ENCODE results near the gene SEPTIN10.
"Not testable (repeated sequence)": the region's sequence is repeated elsewhere in the genome, so short reads cannot be mapped to it uniquely, and the experiment has no call there.

Gene SEPTIN10

DNA sequence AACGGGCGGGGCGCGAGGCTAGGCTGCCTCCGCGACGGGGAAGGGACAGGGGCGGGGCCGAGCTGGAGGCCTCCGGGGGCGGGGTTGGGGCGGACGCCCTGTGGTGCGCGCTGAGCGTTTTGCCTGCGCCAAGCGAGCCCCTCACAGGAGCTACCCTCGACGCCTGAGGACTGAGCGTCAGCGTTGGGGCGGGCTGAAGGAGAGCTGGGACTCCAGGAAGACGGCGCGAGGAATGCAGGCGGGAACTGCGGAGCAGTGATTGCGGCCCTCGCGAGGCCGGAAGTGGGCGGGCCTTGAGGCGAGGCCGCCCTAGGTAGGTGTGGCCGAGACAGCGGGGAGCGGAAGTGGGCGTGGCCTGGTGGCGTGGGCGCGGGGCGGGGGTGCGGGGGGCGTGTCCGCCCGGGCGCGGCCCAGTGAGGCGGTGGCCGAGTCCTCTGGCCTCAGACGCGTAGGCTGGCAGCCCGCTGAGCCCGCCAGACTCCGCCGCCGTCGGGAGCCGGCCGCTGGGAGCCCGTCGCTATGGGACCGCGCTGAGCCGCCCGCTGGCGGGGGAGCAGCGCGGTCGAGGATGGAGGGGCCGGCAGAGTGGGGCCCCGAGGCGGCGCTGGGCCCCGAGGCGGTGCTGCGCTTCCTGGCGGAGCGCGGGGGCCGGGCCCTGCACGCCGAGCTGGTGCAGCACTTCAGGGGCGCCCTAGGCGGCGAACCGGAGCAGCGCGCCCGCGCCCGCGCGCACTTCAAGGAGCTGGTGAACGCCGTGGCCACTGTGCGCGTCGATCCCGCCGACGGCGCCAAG is at the start of gene SEPTIN10, which contains the start of gene SOWAHC:
SEPTIN10 (minus strand) TSS at position 45 of the 793 bp plus-strand sequence. CDS start 139 bp downstream, outside the sequence.
SOWAHC (plus strand) TSS at position 443 of the 793 bp plus-strand sequence; CDS start at position 569, 126 bp downstream.
- DNase-seq = peak; percentile 97

DNA sequence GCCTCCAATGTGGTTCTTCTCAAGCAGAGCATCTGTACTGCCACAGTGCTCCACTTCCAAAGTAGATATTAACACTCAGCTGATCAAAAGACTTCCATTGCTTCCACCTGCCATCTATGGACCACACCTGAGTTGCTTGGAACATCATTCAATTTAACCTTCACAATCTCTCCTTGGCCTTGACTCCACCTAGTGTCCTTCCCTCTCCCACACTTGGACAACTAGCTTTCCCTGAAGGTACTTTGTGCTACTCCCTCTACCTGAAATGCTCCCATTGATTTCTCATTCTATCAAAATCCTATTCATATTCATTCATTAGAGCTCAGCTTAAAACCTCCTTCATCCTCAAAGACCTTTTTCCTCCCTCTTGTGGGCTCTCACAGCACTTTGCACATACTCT is 49.1 kb upstream of the SEPTIN10 start:
- DNase-seq = no peak

DNA sequence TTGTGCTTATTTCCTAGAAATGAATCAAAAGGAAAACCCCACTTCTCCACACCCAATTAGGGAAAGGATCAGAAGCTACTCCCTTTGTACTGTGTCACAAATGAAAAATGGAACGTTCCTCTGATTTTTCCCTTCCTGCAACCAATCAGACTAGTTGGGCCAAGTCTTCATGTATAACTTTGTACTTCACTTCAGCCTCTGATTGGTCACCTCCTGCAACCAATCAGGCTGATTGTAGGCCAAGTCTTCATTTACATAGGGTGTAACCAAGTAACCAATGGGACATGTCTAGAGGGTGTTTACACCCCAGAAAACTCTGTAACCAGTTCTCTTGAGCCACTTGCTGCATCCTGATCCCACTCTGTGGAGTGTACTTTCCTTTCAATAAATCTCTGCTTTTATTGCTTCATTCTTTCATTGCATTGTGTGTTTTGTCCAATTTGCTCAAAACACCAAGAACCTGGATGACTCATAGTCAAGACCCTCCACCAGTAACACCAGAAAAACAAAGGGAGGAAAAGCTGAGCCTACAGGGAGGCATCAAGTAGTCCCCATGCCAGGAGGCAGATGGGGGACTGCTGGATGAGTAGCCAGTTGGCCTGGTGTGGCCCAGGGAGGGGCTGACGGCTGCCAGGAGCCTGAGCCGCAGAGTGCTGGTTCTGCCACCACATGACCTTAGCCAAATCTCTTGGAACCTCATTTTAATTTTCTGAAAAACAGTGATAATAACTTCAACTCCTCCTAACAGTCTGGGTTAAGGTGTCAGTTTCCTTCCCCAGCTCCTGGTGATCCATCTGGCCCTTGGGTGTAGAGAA is 46.5 kb upstream of the SEPTIN10 start:
- DNase-seq = peak; percentile 88

DNA sequence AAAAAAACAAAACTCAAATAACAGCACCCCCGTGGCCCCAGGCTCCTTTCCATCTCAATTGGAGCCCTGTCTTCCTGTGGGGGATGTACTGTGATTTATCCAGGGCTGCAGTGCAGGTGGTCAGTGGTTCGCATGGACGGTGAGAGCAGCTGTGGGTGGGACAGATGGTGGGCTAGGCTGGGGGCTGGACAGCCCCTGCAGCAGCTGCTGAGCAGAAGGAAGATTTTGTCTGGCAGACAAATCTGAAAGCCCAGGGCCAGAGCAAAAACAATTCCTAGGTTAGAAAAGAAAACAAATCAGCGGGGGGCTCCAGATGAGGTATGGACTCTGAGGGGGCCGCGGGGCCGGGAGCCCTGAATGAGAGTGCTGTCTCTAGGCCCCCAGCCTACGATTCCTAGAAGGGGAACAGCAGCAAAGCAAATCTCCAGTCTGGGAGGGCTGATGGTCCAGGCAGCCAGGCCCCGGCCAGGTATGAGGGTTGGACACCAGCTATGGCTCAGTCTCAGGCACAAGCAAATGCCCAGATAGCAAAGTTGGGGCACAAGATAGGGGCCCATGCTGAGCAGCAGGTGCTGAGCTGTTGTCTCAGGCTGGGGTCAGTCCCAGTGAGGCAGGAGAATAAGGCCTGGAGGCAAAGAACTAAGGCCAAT is 45.8 kb upstream of the SEPTIN10 start:
- DNase-seq = no peak

DNA sequence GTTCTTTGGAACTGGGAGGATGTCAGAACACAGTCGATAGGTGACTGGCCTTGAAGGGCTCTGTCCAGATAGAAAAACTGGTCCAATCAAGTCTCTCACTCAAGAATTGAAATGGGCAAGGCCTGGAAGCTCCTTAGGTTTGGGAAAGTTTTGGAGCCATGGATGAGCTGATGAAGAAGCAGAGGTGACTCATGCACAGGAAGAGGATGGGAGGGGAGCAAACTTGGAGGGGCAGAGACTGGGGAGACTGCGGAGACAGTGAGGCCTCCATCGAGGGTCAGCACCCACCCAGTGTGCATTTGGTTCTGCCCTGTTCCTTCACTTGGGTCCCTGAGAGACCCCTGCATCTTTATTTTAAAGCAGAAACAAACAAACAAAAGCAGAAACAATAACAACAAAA is 41.5 kb upstream of the SEPTIN10 start:
- DNase-seq = no peak

DNA sequence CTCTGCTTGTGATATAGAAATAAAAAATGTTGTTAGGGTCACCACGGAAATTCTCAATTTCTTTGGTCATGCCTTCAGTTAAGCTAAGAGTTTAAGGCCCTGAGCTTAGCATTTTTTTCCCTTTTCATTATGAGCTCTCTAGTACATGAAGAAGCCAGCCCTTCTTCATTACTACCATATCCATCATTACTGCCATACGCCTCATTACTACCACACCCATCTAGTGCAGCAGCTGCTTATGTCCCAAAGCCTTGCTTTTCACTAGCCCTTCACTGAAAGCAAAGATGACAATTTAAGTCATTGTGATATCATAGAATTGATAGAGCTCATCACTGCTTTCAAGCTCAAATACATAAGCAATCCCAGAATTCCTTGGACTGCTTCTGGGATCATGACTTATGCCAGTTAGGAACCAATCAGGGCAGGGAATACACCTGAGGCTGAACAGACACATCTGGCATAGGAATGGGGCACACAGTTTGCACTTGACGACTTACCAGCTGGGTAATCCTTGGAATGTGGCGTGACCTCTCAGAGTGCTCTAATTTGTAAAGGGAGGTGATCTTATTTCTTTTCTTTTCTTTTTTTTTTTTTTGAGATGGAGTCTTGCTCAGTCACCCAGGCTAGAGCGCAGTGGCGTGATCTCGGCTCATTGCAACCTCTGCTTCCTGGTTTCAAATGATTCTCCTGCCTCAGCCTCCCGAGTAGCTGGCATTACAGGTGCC is 40.7 kb upstream of the SEPTIN10 start:
- DNase-seq = no peak

DNA sequence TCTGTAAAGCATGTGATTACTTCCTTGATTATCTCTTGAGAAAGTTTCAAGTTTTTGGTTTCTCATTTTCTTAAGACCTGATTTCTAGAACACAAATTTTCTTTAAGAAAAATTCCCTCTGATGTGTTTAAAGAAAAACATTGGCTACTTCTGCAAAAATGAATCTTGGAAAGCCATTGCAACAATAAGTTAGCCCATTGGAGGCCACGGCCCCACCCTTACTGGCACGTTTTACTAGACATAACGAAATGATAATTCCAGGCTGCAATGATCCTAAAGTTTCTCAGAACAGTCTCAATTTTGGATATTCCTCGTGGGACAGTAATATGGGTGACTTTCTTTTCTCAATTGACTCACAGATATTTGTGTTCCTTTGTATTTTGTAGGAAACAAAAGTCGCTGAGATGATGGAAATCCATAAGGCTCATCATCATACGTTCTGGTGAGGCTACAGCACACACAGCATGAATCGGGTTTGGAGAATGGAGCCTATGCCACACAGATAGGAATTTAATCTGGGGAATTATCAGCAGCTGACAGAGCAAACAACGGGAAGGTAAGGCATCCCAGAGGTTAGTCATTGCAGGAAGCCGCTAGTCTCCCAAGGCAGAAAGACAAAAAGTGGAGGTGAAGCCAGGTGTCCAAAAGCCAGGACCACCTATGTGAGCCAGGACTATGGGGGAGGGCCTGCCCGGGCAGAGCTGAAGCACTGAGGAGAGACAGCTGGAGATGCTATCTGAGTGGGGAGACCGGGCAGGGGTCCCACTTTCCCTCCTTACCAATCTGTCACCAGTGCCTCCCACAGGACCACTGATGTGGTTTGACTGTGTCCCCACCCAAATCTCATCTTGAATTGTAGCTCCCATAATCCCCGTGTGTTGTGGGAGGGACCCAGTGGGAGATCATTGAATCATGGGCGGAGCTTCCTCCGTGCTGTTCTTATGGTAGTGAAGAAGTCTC is 36.2 kb upstream of the SEPTIN10 start:
- DNase-seq = no peak

DNA sequence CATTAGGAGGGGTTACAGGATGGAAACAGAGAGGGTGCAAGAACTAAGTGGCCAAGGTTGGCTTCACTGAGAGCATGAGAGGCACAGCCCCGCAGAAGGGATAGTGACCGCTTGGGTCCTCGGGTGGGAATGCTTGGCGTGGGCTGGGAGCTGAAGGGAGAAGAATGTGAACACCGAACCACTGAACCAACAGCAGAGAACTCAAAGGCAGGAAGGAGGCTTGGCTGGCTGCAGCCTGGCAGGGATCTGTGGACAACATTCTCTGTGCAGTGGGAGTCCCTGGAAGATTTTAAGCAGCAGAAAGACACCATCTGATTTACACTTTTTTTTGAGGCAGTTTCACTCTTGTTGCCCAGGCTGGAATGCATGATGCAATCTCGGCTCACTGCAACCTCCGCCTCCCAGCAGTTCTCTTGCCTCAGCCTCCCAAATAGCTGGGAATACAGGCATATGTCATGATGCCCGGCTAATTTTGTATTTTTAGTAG is 34.3 kb upstream of the SEPTIN10 start:
- DNase-seq = no peak

DNA sequence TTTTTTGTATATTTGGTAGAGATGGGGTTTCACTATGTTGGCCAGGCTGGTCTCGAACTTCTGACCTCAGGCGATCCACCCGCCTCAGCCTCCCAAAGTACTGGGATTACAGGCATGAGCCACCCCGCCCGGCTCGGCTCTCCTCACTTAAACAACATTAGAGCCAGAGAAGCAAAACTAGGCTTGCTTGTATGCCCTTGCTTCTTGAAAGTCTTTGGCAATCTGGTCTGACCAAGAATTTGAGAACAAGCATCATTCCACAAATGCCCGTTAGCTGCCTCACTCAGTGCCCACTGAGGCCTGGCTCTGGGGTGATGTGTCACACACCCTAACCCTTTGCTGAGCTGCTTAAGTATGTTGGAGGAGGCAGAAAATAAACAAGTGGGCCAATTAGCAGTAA is 33.9 kb upstream of the SEPTIN10 start:
- no peak for DNase-seq

DNA sequence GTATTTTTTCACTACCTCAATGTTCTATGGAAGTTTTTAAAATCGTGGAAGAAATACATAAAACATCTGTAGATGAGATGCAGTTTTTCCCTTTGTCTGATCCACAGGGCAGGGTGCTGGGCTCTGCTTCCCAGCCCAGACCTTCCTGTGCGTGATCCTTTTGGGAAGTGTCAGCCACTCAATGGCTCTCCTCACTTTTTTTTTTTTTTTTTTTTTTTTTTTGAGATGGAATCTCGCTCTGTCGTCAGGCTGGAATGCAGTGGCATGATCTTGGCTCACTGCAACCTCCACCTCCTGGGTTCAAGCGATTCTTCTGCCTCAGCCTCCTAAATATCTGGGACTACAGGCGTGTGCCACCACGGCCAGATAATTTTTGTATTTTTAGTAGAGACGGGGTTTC is 33.2 kb upstream of the SEPTIN10 start:
- DNase-seq = no peak

DNA sequence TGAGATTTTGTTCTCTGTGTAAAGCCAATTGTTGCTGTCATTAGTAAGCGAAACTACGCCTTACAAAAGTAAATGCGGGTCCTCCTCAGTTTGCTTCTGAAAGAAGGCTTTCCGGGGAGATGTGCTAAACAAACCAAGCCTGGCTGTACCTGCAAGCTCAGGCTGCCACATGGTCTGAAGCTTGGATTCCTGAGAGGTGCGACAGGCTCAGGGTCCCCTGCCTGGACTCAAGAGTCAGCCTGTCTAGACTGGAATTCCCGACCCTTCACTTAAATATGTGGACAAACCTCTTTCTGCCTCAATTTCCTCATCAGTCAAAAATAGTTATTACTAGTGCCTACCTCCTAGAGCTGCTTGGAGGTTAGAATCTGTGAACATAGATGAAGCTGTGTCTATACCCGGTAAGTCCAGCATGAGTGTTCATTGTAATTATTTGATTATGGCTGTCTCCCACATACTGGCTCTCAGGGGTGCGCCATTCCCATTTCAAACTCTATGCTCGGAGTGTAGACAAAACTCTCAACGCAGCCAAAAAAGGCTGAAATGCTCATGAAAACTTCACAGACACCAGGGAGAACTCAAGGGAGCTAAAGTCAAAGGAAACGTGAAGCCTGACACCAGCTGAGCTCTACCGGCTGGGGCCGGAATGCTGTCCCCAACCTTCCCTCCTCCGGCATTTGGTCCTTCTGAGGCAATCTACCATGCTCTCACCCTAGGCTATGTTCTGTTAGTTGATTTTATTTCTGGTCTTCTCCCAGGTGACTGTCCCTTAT is 31.8 kb upstream of the SEPTIN10 start:
- DNase-seq = no peak

DNA sequence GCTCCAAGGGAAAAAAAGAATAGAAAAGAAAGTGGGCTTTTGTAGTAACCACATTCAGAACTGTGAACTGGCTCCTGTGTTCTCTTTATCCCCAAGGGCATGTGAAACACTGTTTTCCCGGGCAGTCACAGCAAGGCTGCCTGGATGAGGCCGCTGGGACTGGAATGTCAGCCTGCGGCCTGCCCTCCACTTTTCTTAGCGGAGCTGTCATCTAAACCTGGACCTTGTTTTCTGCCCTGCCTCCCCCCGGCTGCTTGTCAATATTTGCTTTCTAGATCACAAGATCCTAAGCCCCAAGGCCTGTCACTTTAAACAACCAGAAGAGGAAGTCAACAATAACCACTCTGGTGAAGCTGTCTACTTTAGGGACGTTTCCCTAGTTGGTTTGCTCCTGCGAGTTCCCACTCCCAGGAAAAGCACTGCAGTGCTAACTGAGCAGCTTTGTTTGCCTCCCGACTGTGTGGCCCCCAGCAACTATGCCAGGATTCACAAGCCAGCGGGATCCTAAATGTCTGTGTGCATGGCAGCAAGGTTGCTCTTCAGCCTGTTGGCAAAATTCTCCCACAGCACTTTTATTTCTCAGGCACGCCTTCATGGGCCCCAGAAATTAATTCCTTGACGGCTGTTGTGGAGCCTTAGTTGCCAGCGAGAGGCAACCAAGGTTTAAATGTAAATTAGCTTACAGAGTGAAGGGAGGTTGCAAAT is 31.0 kb upstream of the SEPTIN10 start:
- DNase-seq = peak; percentile 29

DNA sequence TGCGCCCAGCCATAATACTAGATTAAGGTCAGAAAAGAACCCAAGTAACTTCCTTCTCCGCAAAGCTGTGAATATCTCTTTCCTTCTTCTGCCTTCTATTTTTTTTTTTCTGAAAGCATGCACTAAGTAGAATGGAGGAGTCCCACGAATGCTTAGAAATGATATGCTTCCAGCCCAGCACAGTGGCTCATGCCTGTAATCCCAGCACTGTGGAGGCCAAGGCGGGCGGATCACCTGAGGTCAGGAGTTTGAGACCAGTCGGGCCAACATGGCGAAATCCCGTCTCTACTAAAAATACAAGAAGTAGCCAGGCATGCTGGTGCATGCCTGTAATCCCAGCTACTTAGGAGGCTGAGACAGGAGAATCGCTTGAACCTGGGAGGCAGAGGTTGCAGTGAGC is 26.2 kb upstream of the SEPTIN10 start:
- DNase-seq = not testable (repeated sequence)

DNA sequence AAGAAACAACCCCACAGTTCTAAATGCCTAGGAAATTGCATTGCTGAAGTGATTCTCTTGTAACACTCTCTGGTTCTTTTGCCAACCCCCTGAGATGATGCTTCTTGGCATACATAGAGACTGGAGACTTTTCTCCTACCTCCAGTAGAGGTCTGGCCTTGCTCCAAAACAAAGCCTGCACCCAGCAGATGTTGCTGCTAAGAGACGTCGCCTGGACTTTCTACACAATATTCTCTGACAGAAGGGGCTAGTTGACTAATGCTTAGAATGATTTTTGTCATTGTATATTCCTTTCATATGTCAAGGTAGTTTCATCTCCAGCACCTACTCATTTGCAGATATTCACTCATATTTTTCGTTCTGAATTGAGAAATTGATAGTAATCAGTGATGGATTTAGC is 25.0 kb upstream of the SEPTIN10 start:
- peak; percentile 92 for DNase-seq

DNA sequence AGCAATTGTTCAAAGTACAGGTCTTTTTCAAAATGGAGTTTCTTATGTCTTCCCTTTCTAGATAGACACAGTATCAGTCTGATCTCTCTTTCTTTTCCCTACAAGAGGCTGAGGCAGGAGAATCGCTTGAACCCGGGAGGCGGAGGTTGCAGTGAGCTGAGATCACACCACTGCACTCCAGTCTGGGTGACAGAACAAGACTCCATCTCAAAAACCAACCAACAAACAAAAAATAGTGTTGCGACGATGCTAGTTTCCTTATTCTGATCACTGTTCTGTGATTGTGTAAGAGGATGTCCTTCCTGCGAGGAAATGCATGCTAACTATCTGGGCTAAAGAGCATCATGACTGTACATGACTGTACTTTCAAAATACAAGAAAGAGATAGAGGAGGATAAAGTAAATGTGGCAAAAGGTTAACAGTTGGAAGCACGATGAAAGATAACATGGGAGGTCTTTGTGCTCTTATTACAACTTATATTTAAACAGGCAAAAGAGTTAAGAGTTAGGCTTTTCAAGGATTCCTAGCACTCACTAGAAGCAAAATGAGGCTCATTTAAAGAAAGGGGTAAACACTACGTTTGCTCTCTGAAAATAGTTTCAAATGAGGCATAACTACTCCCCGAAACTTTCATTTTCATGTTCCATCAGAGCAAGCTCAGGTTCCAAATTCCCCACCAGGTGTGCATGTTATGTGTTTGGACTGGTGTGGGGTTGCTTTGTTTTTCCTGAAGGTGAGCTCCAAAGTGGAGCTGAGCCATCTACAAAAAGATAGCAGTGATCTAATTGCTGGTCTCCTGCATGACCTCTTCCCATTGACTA is 24.2 kb upstream of the SEPTIN10 start:
- DNase-seq = no peak

DNA sequence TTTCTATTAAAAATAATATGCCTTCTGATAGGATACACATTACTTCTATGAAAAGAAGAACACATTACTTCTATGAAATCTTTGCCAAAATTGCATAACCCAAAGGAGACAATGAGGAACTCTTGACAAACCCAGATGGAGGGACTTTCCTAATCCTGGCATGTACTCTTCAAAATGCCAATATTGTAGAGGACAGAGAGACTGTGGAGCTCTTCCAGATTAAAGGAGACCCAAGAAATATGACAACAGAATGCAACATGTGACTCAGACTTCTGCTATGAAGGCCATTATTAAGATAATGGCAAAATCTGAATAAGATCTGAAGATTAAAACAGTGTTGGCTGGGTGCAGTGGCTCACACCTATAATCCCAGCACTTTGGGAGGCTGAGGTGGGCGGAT is 22.6 kb upstream of the SEPTIN10 start:
- DNase-seq = peak; percentile 5

DNA sequence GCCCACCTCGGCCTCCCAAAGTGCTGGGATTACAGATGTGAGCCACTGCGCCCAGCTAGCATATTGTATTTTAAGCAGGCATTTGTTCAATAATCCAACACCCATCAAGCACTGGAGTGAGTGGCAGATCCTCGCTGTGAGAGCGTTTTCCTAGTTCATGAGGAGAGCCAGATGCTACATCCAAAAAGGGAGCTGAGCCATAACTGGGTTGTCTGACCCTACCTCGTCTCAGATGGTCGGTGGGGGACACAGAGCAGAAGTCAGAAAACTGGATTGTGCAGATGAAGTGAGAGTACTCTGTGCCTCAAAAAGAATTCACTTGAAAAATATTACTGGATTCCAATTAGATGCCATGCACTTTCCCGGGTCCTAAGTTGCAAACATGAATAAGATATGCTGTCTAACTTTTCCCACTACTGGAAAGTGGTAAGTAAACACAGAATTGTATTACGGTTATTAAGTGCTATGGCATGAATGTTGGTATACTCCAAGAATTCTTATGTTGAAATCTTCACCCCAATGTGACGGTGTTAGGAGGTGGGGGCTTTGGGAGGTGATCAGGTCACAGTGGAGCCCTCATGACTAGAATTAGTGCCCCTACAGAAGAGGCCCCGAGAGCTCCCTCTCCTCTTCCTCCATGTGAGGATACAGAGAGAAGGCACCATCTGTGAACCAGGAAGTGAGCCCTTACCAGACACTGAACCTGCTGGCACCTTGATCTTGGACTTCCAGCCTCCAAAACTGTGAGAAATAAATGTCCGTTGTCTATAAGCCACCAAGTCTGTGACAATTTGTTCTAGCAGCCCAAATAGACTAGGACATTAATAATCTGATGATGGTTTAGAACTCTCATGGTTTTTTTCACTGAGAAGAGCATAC is 21.9 kb upstream of the SEPTIN10 start:
- no peak for DNase-seq
